DMS79 (cell line): ENCODE measurements around the gene DNAH8.

Source experiments
- DNase-seq: peaks from one replicate; lab custom pipeline; 2025; lab: John Stamatoyannopoulos, UW

DNAH8 gene

DNA sequence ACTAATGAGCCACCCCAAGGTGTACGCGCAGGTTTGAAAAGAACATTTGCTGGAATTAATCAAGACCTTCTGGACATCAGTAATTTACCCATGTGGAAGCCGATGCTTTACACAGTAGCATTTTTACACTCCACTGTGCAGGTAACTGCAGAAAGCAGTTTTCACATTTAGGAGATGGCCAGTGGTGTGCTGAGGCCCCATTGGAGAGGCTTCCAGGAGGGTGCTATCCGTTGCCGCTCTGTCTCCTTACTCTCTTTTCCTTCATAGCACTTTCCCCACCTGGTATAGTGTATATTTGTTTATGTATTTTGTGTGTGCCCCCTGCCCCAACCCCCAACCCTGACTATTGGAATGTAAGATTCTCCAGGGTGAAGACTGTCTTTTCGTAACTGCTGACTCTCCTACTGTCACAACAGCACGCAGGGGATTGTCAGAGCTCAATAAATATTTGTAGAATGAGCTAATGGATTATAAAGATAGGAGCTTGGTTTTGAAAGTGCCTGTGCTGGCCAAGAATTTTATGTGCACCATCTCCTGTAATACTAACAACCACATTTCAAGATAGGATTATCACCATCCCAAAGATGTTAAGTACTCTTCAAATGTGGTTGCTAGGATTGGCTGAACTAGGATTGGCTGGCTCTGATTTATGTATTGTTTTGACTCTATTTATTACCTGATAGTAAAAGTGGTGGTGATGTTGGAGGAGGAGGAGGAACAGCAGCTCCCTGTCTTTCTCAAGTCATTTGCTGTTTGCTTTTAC lies 259.5 kb downstream of the DNAH8 start:
- no peak for DNase-seq

DNA sequence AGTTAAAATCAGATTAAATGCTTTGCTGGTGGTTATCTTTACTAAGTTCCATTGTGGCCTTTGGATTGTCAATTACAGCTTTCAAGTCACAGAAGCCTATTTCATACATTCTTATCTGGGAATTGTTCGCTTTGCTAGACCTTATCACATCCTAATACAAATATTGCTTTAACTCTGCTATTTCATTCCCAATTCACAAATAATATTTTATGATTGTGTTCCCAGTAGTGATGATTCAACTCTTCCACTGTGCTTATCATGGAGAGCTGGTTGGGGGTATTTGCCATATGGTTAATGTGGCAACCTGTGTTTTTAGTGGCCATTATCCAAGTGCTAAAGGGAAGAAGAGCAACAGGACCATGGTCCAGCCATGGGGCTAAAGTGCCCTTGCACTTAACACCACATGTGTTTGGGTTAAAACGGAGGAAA lies 260.5 kb downstream of the DNAH8 start:
- no peak for DNase-seq

DNA sequence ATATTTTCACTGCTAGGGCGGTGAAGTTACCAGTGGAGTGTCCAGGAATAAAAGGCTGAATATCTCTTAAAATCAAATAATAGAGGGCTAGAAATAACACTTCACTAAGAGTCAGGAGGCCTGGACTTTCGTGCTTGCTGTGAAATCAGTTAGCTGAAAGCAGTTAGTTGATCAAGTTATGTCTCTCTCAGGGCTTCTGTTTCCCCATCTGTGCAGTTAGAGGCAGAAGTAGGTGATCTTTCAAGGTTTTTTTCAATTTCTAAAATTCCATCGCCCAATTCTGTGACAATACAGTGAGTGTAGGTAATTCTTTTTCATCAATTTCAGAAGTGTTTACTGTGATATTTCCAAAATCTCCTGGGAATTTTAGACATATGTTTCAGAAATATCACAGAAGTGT lies 260.9 kb downstream of the DNAH8 start:
- DNase-seq, result no peak

DNA sequence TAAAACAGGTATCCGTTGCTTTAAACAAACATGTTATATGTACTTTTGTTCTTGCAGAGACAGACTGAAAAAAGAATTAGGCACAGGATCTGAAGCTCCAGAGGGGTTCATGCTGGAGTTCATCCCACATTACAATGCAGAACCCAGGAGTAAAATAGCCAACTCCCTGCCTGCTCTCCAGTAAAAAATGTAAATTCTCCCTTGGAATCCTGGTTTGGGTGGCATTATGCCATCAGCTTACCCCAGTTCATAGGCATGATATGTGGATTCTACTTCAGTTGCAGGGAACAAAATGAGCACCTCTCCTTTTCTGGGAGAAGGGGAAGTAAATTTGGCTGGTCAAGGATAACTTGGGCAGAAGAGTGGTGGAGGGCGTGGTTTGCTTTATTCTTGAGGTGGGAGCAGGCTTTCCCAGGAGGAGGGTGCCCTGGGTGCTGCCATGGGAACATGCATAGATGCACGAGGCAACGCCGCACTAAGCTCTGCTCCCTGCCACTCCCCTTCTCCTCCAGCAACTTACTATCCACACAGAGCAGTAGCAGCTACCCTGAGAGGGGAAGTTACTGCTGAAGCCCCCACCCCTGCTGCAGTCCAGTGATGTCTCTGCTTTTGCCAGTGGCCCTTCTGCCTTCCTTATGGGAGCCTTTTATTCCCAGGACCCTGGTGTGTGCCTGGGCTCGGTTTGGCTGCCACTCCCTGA lies 261.8 kb downstream of the DNAH8 start:
- DNase-seq, result no peak

DNA sequence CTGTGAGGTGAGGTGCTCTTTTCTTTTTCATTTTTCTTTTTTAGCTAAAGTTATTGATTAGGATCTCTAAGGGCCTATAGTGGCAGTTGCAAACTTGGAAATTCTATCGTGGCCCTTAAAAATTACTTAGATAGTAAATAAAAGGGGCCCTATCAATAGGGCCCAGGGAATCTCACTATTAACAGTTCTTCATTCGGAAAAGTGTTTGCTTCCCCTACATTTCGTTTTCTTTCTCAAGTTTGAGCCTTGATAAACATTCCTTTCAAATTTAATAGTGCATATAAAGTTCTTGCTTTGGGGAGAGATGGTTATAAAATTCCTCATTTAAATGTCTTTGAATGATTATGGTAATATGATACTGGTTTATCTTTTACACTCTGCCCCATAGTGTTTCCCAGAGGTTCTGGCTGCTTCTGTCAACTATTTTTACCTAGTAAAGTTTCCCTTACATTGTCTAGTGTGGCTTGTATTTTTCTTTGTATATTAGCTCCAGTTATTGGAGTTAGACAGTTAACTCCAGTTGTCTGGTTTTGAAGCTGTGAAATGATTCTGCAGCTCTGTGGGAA lies 263.1 kb downstream of the DNAH8 start:
- DNase-seq, result no peak

DNA sequence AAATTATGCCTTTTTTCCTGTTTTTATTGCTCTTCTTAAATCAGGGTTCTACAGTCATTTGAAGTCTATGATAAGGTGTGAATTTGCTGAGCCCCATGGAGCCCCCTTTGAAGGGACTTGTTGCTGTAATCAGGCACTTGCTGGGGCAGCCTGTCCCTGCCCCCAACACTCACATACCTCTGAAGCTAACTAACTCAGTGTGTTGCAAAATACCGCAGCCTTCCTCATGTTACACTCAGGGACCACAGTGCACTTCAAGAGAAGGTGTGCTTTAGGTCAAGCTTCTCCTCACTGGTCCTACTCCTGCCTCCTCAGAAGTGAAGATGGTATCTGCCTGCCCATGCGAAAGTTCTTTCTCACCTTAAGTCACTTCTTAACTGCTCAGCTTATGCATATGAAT lies 267.4 kb downstream of the DNAH8 start:
- no peak for DNase-seq

DNA sequence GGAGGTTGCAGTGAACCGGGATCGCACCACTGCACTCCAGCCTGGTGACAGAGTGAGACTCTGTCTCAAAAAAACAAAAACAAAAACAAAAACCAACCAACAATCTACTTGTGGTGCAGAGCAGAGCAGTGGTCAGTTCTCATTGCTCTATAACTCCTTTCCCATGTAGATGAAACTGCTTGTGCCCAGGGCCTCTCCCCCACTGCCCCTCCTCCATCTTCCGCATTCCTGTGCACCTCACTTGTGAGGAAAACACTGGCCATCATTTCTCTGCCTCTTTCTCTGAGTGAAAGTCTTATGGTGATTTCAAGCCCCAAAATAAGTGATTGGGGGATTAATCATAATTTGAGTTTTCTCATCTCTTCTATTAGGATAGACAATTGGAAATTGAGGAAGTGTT lies 269.6 kb downstream of the DNAH8 start:
- no peak for DNase-seq

DNA sequence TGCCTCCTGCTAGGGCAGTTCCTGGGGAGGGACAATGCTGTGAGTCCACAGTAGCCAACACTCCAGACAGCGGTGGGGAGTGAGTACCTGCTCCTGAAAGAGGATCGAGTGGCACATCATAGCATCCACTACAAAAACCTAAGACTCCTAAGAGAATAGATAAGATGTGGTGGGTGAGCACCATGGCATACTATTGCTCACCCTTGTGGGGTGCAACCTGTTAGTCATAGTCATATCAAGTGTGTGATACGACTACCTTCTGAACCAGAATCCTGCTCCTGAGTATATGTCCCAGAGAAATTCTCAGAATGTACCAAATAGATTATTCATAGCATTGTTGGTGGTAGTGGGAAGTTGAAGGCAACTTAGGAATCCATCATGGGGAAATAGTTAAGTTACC lies 270.7 kb downstream of the DNAH8 start:
- no peak for DNase-seq

DNA sequence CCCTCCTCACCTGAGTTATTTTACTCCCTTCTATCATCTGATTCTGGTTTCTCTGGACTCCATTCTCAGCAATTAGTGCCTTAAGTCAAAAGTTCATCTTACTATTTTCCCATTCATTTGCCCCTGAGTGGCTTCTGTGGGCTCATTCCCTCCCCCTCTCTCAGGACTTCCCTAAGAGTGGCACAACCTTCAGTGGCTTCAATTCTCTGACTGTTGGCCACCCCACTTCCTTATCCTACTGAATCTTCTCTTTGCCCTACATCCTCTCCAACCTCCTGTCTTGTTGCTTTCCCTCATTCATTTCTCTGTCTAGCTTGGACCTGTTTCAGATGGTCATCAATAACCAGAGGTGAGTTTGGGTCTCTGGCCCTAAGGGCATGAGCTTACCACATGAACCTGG lies 272.4 kb downstream of the DNAH8 start:
- no peak for DNase-seq

DNA sequence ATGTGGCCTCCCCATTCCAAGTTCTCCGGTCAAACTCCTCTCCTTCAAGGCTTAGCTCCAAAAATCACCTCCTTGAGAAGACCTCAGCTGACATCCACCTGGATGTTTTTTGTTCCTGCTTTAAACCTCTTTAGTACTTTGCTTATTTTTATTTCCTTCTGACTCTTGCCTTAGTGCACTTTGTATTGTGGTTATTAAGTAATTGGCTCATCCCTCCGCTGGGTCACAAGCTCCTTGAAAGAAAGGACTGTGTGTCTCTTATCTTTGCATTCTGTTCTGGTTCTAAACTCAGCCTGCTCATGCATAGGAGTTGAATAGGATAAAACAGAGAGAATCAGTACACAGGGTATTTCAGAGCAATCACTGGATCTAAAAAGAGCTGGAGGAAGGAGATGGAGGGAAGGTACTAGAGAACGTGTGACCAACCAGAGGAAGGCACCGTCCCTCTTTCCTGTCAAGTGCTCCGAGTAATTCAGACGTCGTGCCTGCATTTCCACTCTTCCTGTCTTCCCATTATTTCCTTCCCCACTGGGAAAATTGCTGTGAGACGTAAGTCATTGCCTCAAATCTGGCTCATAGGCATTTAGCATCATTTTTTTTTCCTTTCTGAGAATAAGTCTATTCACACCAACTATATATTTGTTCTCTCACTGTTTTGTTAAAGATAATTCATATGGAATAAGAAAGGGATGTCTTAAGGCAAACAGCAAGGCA lies 273.8 kb downstream of the DNAH8 start:
- DNase-seq, result no peak

DNA sequence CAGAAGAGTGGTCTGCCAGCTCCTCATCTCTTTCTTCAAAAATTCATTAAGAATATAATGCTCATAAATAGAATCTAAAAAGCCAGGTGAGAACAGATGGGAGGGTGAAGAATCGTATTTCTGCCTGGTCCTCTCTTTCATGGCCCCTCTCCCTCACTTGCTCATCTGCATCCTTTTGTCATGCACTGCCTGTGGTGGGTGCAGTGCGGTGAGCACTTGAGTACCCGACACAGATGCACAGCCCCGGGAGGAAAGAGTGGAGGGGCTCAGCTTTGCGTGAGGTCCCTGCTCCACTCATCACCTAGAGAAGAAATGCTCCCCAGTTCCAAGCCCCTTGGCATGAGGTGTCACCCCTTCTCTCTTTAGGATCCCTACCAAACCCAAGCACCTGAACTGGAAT lies 275.4 kb downstream of the DNAH8 start:
- no peak for DNase-seq

DNA sequence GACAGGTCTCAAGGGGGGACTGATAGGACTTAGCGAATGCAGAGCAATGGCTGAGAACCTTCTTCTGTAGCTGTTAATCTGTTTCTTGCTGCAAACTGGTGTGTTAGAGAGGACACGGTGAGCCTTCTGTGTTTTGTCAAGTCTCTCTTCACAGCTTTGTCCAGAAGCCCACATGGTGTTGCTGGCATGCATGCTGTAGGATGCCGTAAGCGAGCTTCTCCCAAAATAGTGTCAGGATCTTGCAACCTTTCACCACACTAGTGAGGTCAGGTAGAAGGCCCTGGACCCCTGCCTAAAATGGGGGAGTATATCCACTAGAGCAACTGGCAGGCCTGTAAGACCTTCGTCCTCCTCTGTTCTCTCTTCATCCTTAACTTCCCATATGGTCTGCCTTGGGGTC lies 281.6 kb downstream of the DNAH8 start:
- DNase-seq, result no peak

DNA sequence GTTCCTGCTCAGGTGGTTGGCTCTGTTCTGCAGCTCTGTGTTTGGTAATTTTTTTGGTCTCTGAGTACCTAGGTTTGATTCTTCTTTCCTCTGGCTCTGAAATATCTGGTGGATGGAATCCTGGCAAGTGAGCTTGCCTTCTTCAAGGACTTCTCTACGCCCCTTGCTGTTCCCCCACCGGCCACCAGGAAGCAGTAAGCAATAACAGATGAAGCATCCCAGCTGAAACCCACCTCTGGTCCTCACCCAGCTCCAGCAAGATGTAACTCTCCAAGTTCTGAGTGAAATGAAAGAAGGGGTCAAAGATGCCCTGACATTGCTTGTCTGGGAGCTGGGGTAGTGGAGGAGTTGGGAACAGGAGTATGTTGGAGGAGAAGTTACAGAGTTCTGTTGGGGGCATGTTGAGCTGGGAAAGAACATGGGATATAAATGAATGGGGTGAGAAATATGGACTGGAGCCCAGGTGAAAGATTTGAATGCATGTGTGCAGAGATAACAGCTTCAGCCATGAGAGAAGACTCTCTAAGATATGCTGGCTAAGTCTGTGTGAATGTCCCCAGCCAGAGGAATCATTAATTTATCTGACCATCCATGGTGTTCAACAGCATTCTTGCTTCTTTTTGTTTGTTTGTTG lies 282.1 kb downstream of the DNAH8 start:
- no peak for DNase-seq

DNA sequence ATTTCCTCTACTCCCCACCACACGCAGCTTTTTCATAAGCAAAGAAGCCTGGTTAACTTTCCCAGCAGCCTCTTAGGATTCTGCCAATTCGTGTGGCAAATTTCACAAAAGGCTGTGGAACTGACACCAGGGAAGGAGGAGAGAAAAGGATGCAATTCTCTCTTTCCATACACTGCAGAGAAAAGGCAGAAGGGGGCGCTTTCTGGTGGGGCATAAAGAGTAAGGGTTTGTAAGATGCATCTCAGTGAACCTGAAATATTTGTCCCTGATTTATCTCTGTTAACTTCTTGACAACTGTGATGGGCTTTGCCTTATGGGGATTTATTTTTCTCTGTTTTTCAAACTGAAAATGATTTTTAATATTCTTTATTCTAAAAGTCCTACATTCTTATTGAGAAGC lies 288.0 kb downstream of the DNAH8 start:
- DNase-seq, result no peak

DNA sequence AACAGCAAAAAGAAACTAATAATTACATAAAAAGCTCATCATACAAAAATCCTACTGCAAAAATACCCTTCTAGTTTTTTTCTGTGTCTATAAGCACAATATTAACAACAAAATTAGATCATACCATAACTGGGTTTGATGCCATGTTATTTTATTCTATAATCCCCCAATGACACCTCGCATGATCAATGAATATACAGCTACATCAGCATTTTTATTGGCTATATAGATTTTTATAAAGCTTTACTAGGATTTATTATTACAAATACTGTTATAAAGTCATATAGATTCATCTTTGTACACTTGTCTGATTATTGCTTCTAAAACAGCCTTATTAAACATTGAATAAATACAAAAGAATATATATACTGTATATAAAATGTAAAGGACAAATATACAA lies 288.4 kb downstream of the DNAH8 start:
- DNase-seq, result no peak

DNA sequence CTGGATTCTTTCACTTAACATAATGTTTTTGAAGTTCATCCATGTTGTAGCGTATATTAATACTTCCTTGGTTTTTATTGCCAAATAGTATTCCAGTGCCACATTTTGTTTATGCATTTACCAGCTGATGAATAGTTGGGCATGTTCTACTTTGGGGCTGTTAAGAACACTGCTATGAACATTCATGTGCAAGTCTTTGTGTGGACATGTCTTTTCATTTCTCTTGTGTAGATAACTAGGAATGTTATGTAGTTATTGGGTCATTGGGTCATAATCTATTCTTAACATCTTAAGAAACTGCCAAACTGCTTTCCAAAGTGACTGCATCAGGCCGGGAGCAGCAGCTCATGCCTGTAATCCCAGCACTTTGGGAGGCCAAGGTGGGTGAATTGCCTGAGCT lies 289.7 kb downstream of the DNAH8 start:
- no peak for DNase-seq

DNA sequence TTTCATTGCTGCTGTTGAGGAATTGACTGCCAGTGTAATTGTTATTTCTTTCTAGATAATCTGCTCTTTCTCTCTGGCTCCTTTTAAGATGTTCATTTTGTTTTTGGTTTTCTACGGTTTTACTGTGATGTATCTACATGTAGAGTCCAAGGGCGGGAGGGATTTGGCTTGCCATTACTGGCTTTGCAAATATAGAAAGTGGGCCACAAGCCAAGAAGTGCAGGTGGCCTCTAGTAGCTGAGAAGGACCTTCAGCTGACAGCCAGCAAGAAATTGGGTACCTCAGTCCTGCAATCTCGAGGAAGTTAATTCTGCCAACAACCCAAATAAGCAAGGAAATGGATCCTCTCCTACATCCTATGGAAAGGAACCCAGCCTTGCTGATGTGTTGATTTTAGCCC lies 290.7 kb downstream of the DNAH8 start:
- DNase-seq, result peak; percentile 32

DNA sequence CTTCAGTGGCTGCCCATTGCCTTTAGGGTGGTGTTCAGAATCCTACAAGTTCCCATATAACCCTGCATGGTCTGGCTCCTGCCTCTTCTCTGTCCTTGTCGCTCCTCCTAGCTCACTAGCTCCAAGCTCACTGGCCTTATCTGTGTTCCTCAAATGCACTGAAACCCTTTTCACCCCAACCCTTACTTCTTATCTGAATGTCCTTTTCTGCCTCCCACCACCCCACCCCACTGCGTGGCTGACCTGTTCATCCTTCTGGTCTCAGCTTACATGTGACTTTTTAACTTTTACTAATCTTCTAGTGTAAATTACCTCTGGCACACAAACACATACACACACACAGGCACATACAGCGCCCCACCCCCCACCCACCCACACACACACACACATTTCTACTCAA lies 292.5 kb downstream of the DNAH8 start:
- DNase-seq, result no peak

DNA sequence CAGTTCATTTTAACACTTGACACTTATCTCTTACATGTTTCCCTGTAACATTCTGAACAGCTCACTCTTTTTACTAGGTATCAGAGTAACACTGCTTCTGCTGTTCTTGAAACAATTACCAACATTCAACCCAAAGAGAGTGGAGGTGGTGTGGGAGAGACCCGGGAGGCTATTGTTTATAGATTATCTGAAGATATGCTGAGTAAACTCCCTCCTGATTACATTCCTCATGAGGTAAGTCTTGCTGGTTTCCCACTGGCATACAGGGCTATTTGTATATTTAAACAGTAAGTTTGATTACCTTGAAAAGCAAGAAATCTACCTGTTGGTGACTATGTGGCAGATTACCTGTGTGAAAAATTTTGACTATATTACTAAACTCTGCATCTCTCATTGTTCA lies 293.6 kb downstream of the DNAH8 start:
- DNase-seq, result no peak

DNA sequence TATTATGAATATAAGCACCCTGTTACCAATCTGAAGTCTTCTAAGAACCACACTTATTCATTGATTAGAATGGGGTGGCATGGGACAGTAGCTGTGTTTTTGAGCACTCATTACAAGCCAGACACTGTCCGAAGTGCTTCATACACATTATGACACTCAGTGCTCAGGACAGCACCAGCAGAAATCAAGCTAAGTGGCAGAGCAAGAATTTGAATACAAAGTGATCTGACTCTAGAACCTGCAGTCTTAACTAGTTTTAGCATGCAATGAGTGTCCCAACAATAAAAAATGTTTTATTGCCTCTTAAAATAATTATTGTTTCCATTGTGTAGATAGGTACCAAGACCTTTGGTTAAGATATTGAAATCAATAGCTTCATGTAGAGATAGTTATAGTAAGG lies 294.4 kb downstream of the DNAH8 start:
- DNase-seq, result no peak

DNA sequence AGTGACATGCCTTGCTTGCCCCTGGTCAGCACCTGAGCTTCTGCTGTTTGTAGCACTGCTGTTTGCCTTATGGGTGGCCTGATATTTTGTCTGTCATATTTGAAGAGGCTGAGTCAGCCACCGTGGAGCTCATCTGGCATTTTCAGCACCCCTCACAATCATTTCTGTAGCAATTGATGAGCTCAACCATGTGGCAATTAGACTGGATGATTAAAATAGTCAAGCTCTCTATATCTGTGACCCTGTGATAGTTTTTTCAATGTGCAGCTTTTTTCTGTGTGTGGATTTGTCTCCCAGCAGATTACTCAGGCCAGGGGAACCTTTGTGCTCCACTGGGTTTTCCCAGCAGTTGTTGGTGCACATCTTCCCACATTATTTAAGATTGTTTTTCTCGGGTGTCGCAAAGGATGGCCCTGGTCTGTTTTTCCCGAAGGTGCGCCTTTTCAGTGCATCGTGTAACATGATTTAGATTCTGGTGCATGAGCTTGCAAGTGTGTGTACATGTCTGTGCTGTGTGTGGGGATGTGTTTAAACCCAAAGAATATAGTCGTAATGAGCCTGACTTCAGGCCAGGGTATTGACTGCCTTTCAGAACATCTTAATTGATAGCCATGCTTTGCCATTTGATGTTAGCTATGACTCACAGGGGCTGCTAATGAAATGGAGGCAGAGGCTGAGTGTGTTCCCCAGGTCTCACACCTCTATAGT lies 301.9 kb downstream of the DNAH8 start:
- DNase-seq, result no peak

DNA sequence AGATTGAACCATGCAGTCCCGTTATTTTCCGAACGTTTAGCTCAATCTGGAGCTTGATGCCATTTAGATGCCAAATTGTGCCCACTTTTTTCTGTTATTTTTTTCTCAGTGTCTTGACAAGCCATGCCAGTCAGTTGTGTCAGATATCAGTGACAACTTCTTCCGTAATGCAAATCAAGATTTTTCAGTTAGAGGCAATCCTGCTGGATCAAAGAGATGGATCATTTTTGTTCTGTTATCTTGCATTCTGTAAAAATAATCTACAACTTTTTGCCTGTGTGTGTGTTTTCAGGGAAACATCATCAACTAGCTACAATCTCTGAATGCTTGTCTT lies 302.4 kb downstream of the DNAH8 start:
- no peak for DNase-seq
